ENCODE measurements around the gene PRKCZ.

Gene PRKCZ

DNA sequence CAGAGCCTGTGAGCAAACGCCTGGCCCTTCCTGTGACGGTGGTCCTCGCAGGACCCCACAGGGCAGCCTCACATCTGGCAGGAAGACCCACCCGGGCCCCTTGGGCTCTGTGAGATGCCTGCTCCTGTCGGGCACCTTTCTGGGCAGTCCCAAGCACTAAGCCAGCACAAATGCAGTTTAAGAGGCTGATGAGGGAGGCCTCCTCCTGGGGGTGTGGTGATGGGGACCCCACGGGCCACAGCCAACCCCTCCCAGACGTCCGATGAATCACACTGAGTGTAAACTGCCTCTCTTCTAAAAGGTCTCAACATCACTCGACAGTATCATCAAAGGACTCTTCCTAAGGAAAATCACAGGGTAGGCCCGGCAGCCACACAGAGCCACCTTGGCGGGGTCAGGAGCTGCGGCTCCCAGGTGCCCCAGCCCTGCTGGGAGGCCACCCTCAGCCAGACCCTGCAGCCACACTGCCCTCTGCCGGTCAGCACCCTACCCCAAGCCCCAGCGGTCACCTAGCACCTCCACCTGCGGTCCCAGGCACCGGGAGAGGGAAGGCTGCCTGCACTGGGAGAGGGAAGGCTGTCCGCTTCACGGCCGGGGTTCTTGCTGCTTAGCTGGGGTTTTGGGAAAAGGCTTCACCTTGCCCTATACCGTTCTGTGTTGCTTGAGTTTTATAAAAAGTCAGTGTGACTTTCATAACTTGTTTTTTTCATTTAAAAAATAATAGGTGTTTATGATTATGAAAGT is 3.9 kb upstream of the PRKCZ start:
- no peak overlapping the region for H3K4me3 ChIP-seq (ENCODE audit: low read length)
- TF ChIP-seq ZNF274 (IDR thresholded peaks at IDR 0.05; ENCODE audit: low read depth, low read length), result no peak

DNA sequence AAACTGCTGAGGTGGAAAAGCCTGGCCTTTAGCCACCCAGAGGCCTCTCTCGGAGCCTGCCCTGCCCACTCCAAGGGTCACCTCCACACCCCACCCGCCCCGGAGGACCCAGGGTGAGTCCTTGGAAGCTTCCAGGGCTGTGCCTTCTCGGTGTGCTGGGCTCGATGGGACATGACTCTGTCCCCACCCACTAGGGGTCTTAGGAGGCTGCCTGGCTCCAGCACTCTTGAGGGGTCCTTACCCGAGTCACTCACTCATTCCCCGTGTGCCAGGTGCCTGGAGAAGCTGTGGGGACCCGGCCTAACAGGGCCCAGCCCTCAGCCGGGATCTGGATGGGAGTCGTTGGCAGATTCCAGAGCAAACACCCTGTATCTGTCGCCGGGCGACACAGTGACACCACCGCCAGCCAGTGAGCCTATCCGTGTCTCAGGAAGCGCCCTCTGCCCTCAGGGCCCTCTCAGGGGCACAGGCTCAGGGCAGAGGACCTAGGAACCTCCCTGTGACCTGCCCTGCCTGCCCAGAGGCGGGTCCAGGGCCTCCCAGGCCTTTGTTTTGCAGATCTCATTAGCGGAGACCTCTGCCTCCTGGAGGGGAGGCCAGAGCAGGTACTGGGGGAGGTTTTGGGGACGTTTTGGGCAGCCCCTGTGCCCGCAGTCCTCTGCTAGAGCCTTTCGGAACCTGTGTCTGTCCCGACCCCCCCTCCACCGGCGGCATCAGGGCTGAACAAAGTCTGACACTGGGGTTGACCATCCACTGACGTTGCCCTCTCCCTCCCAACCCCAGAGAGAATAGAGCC is 3.1 kb upstream of the PRKCZ start:
- no peak for TF ChIP-seq ZNF274 (IDR thresholded peaks at IDR 0.05; ENCODE audit: low read depth, low read length)
- no peak overlapping the region for H3K4me3 ChIP-seq (ENCODE audit: low read length)

DNA sequence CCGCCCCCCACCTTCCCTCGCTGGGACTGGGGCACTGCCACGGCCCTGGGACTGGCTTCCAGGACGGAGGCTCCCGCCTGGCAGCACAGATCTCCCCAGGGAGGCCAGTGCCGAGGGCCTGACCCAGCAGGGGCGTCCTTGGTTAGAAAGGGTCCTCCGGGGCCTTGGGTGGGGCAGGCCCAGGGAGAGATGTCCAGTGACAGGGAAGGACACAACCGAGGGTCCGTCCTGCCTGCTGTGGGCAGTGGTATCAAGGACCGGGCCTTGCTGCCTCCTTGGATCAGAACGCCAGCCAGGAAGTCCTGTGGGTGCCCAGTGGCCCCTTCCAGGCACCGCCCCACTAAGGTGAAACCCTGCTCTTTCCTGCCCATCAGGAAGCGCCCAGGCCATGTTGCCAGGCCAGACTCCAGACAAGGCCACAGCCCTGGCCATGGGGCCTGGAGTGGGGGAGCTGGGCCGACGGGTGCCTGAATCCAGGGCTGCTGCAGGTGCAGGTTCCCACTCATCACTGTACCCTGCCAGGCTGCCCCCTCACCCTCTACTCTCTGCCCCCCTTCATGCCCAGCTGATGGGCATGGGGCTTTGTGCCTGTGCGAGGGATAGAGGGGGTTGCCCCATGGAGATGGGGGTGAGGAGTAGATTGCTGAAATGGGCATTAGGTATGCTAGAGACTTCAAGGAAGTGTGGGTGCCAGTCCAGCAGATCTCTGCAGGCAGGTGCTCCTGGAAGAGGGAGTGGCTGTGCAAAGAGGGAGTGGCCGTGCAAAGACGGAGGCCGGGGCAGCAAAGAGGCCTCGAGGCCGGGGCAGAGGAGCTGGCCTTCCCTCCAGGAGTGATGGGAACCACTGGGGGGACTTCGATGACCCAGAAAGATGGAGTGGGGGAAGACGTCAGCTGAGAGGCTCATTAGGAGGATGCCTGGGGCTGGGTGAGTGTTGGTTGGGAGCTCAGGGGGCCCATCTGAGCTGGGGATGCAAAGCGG is 2.2 kb upstream of the PRKCZ start:
- no peak overlapping the region for H3K4me3 ChIP-seq (ENCODE audit: low read length)
- TF ChIP-seq ZNF274 (IDR thresholded peaks at IDR 0.05; ENCODE audit: low read depth, low read length), result no peak

DNA sequence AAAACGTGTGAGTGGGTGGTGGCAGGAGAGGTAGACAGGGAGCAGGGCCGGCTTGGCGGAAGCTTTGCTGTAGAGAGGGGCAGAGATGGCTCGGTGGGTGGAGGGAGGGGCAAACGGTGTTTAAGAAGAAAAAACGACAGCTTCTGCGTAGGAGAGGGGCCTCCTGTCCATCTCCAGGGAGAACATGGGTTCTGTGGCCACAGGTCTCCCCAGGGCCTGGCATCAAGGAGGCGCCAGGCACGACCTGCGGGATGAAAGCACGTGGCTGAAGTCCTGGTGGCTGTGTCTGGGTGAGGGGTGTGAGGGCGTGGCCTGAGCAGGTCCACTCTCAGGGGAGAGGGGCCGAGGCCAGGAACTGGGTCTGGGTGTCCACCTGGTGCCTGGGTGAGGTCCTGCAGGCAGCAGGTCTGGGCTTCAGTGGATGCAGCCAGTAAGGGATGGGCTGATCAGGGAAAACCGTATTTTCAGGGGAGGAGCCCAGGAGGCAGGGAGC is 940 bp upstream of the PRKCZ start:
- H3K4me3 ChIP-seq (ENCODE audit: low read length), result no peak overlapping the region
- no peak for TF ChIP-seq ZNF274 (IDR thresholded peaks at IDR 0.05; ENCODE audit: low read depth, low read length)

DNA sequence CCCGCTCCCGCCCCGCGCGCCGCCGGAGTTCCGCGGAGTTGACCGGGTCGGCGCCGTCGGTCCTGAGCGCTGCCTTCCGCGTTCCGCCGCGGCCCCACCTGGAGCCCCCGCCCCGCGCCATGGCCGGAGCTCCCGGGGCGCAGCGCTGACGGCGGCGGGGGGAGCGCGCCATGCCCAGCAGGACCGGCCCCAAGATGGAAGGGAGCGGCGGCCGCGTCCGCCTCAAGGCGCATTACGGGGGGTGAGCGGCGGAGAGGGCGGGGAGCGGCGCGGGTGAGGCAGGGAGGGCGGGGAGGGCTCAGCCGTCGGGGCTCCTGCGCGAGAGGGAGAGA is 216 bp downstream of the PRKCZ start:
- no peak for TF ChIP-seq ZNF274 (IDR thresholded peaks at IDR 0.05; ENCODE audit: low read depth, low read length)
- H3K4me3 ChIP-seq (ENCODE audit: low read length), result no peak overlapping the region; the same call in 1 of the 2 replicates

DNA sequence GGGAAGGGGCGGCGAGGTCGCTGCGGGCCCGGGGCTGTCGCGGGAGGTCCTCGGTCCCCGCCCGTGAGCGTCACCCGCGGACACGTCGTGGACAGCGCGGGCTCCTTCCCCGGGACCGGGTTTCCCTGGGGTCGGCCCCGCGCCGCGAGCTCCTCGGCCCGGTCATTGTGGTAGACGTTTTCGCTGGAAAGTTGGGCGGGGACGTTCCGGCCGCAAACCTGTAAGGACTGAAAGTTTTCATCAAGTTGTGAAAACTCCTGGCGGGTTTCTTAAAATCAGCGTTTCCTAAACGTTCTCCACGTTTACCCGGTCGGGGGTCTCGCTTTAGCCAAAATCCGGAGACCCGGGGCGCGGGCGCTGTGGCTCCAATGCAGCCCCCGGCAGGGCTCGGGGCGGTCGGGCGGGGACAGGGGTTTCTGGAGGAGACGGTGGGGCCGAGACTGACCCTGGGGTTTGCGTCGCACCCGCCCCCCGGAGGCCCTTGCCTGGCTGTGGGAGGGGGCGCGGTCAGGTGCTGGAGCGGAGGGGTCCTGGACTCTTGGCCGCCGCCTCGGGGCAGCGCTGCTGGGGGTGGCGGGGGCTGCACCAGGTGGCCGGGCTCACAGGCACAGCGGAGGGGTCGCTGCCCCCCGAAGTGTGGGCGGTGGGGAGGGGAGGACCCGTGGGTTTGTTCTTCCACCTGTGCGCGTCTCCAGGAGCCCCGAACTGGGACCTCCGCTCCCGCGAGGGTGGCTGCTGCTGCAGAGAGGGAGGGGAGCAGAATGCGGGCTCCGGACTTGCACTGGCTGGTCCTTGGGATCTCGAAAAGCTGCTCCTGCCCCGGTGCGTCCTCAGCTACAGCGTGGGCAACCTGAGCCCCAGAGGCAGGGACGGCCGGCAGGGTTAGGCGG is 827 bp downstream of the PRKCZ start:
- TF ChIP-seq ZNF274 (IDR thresholded peaks at IDR 0.05; ENCODE audit: low read depth, low read length), result no peak
- H3K4me3 ChIP-seq (ENCODE audit: low read length), result no peak overlapping the region; the same call in 1 of the 2 replicates

DNA sequence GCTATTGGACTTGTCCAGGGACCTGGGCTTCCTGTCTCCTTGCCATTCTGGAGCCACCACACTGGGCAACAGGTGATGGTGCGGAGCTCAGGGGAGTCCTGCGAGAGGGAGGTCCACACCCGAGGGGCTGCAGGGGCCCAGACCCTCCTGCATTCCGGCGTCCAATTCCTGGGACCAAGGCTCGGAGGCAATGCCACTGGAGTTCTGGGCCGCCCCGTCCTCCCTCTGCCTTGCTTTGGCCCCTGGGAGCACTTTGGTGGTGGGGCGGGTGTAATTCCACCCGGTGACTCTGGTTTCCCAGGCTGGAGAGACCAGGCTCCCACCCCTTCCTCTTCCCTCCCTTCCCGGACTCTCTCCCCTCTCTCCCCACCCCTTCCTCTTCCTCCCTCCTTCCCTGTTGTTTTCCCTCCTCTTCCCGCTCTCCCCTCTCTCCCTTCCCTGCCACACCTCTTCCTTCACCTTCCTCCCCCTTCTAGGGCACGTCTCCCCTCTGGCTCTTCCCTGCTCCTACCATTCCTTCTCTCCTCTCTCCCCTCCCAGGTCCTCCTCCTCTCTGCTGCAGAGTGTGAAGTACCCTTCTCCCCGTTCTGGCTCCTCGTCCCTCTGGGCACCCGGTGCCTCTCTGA is 2.0 kb downstream of the PRKCZ start:
- H3K4me3 ChIP-seq (ENCODE audit: low read length), result no peak overlapping the region
- no peak for TF ChIP-seq ZNF274 (IDR thresholded peaks at IDR 0.05; ENCODE audit: low read depth, low read length)

DNA sequence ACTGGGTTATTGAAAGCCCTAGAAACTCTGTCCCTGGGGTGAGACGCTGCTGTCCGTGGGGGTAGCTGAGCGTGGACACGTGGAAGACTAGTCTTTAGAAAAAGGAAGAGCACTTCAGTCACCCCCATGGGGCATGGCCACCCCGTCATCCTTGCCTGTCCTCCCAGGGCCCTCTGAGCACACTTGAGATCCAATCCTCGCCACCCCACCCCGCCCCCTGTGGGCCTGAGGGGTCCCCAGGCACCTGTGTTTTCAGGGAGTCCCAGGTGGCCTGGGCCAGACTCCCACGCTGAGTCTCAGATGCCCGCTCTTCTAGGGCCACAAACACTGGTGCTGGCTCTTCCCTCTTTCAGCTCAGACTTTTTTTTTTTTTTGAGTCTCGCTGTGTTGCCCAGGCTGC is 2.5 kb downstream of the PRKCZ start:
- TF ChIP-seq ZNF274 (IDR thresholded peaks at IDR 0.05; ENCODE audit: low read depth, low read length), result no peak
- no peak overlapping the region for H3K4me3 ChIP-seq (ENCODE audit: low read length)

DNA sequence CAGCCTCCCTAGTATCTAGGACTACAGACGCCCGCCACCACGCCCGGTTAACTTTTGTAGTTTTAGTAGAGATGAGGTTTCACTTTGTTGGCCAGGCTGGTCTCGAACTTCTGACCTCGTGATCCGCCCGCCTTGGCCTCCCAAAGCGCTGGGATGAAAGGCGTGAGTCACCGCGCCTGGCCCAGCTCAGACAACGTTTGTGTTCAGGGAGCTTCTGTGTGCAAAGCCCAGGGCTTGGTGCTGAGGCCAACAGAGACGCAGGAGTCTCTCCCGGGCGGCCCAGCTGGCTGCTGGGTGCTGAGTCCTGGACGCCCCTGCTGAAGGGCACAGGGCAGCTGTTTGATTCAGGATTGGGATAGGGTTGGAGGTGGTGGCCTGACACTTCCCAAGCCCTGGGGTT is 3.0 kb downstream of the PRKCZ start:
- no peak for TF ChIP-seq ZNF274 (IDR thresholded peaks at IDR 0.05; ENCODE audit: low read depth, low read length)
- H3K4me3 ChIP-seq (ENCODE audit: low read length), result no peak overlapping the region

DNA sequence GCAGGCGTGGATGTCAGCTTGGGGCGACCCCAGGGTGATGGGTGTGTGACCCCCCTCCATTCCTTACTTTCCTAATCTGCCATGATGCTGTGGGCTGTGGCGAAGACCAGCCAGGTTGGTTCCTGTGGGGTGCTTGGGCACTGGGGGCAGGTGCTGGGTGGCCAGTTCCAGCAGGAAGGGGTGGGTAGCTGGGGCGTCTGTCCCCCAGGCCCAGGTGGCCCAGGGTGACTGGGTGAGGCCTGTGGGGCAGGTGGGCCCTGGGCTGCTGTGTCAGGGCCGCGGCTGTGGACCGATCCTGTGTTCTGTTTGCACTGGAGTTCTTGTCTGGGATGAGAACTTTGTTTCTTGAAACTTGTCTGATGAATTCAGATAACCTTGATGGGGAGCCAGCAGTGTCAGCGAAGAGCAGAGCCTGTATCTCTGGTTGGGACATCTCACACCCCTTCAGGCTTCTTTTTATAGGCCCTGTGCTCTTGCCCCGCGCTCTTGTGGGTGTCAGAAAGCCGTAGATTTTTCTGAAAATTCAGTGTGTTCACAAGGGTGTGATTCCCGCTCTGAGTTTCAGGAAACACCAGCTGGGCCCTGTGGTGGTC is 3.7 kb downstream of the PRKCZ start:
- no peak overlapping the region for H3K4me3 ChIP-seq (ENCODE audit: low read length)
- no peak for TF ChIP-seq ZNF274 (IDR thresholded peaks at IDR 0.05; ENCODE audit: low read depth, low read length)

DNA sequence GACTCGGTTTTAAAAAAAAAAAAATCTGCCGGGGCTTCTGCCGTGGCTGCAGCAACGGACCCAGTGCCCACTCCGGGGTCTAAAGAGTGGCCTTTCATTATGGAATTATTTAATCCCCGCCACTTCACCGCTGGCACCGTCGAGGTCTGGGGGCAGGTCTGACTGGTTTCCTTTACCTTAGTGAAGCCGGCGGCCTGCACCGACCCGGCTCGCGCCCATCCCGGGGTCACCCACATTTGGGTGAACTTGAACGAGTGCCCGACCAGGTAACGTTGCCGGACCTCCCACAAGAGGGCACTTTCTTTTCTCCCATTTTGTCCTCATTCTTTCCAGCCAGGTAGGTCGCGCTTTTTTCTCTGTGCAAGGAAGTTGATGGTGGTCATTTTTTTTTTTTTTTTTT is 4.3 kb downstream of the PRKCZ start:
- TF ChIP-seq ZNF274 (IDR thresholded peaks at IDR 0.05; ENCODE audit: low read depth, low read length), result no peak
- no peak overlapping the region for H3K4me3 ChIP-seq (ENCODE audit: low read length)

DNA sequence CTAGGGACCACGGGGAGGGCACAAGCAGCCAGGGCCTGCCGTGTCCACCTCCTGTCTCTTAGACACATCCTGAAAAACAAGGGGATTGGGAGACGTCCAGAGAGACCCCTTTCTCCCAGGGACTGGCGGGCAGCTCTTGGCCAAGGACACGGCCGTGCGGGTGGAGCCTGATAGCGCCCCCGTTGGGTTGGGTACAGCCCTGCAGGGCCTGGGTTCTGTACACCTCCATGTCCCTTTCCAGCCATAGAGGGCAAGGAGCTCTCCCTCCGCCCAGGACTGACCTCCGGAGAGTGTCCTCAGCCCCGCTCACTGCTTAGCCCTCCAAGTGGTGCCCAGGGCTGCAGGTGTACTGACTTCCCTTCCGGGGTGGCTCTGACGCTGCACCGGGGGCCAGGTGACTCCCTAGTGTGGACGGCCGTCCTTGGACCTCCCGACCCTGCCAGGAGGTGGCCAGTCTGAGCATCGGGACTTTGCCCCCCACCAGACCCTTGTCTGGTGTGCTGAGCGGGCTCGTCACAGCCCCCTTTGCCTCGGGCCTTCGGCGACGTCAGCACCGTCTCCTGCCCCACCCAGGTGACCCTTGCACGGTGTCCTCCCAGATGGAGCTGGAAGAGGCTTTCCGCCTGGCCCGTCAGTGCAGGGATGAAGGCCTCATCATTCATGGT is 5.8 kb downstream of the PRKCZ start:
- TF ChIP-seq ZNF274 (IDR thresholded peaks at IDR 0.05; ENCODE audit: low read depth, low read length), result no peak
- H3K4me3 ChIP-seq (ENCODE audit: low read length), result no peak overlapping the region

Measured in GM08714 (cell line).